Measurements from ENCODE around the gene NYAP2.

Gene NYAP2

DNA sequence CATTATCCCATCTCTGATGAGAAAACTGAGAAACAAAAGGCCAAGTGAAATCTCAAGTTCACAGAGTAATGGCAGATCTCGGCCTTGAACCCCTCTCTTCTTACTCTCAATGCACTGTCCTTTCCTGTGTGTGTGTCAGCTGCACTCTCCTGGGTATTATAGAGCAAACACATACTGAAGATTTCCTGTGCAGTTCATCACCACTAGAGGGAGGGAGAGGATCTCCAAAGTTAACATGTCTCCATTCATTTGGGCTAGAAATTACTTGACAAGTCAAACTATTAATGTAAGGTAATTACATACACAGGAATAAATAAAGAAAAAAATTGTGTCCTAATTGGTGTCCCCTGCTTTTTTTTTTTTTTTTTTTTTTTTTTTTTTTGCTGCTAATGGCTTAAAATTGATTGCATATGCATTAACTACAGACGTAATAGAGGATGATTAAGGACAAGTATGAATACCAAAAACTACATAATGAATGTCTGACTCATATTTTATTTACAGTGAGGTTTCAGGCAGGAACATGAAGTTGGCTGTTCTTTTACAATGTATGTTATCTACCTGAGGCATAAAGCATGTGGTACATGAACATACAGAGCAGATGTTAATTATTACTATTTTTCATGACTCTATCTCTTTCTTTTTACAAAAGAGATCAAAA, 269.2 kb downstream of the NYAP2 start:
- no peaks in the 10 kb centered on the region for H3K9me3 ChIP-seq (ENCODE audit: control insufficient read depth in 5 of 5, low read length in 5 of 5)
- H3K9ac ChIP-seq (ENCODE audit: low read length in 5 of 5), result no peak overlapping the region
- H3K27ac ChIP-seq (ENCODE audit: low read depth, low read length), result no peak overlapping the region
- H3K36me3 ChIP-seq (ENCODE audit: control insufficient read depth in 5 of 5, insufficient read depth in 5 of 5, low read length in 5 of 5), result no peaks in the 10 kb centered on the region
- no peak overlapping the region for H3K4me3 ChIP-seq (ENCODE audit: low read depth in 1 of 5, low read length in 5 of 5)
- no peaks in the 10 kb centered on the region for H3K4me1 ChIP-seq (ENCODE audit: control insufficient read depth in 5 of 5, insufficient read depth in 5 of 5, low read length in 5 of 5)
- H3K27me3 ChIP-seq (ENCODE audit: control insufficient read depth in 5 of 5, insufficient read depth in 4 of 5, low read length in 5 of 5), result no peaks in the 10 kb centered on the region

DNA sequence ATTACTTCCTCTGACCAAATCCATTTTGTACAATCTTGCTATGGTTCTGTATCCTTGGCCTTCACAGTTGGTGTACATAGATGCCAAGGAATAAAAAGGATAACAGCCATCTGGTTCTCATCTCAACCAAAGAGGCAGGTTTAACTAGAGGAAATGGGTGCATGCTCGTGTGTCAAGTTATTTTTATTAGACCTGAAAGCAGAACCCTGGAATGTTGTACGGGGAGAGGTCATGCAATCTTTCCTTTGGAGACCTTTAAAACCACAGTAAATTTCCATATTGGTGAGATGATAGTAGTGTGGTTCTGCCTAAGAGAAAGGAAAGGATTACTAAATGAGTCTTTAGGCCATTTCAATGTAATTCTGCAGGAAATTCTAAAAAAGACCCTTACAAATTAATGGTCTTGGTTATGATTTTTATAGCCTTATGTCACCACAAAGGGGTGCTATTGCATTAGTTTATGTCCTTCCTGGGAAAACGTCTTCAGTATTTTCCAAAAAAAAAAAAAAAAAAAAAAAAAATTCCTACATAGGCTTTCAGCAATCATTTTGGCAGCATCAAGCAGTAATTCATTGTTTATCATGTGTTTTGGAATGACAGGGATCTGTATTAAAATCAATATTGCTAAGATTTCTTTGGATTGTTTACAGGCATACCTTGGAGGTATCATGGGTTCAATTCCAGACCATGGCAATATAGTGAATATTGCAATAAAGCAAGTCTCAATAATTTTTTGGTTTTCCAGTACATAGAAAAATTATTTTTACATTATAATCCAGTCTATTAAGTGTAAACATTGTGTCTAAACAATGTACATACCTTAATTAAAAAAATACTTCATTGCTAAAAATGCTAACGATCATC, 270.8 kb downstream of the NYAP2 start:
- no peaks in the 10 kb centered on the region for H3K9me3 ChIP-seq (ENCODE audit: control insufficient read depth in 5 of 5, low read length in 5 of 5)
- no peak overlapping the region for H3K27ac ChIP-seq (ENCODE audit: low read depth, low read length)
- H3K9ac ChIP-seq (ENCODE audit: low read length in 5 of 5), result no peak overlapping the region
- no peaks in the 10 kb centered on the region for H3K27me3 ChIP-seq (ENCODE audit: control insufficient read depth in 5 of 5, insufficient read depth in 4 of 5, low read length in 5 of 5)
- H3K4me1 ChIP-seq (ENCODE audit: control insufficient read depth in 5 of 5, insufficient read depth in 5 of 5, low read length in 5 of 5), result no peaks in the 10 kb centered on the region
- H3K36me3 ChIP-seq (ENCODE audit: control insufficient read depth in 5 of 5, insufficient read depth in 5 of 5, low read length in 5 of 5), result no peaks in the 10 kb centered on the region
- H3K4me3 ChIP-seq (ENCODE audit: low read depth in 1 of 5, low read length in 5 of 5), result no peak overlapping the region

DNA sequence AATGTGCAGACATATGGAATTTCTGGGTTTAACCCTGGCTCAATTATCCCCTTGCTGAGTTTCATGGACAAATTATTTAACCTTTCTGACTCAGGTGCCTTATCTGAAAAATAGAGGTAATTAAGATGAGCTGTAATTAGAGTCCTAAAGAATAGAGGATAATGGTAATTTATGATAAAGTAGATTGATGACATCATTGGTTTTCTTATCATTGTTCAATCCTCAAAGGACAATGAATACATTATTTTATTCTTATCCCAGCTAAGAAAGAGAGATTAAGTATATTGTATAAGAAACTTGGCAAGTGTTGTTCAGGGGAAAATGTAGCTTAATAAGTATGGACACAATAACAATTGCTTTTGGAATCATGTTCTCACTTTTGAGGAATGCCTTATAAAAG, 279.3 kb downstream of the NYAP2 start:
- H3K27ac ChIP-seq (ENCODE audit: low read depth, low read length), result no peak overlapping the region
- no peak overlapping the region for H3K4me3 ChIP-seq (ENCODE audit: low read depth in 1 of 5, low read length in 5 of 5)
- no peaks in the 10 kb centered on the region for H3K27me3 ChIP-seq (ENCODE audit: control insufficient read depth in 5 of 5, insufficient read depth in 4 of 5, low read length in 5 of 5)
- H3K9ac ChIP-seq (ENCODE audit: low read length in 5 of 5), result no peak overlapping the region
- H3K36me3 ChIP-seq (ENCODE audit: control insufficient read depth in 5 of 5, insufficient read depth in 5 of 5, low read length in 5 of 5), result no peaks in the 10 kb centered on the region
- no peaks in the 10 kb centered on the region for H3K4me1 ChIP-seq (ENCODE audit: control insufficient read depth in 5 of 5, insufficient read depth in 5 of 5, low read length in 5 of 5)
- no peaks in the 10 kb centered on the region for H3K9me3 ChIP-seq (ENCODE audit: control insufficient read depth in 5 of 5, low read length in 5 of 5)

GRCh38 chr2:225683258-225683657, 283.7 kb downstream of the NYAP2 start:
- H3K36me3 ChIP-seq (ENCODE audit: control insufficient read depth in 5 of 5, insufficient read depth in 5 of 5, low read length in 5 of 5), result no peaks in the 10 kb centered on the region
- no peaks in the 10 kb centered on the region for H3K27me3 ChIP-seq (ENCODE audit: control insufficient read depth in 5 of 5, insufficient read depth in 4 of 5, low read length in 5 of 5)
- no peak overlapping the region for H3K27ac ChIP-seq (ENCODE audit: low read depth, low read length)
- no peaks in the 10 kb centered on the region for H3K4me1 ChIP-seq (ENCODE audit: control insufficient read depth in 5 of 5, insufficient read depth in 5 of 5, low read length in 5 of 5)
- H3K4me3 ChIP-seq (ENCODE audit: low read depth in 1 of 5, low read length in 5 of 5), result no peak overlapping the region
- no peak overlapping the region for H3K9ac ChIP-seq (ENCODE audit: low read length in 5 of 5)
- H3K9me3 ChIP-seq (ENCODE audit: control insufficient read depth in 5 of 5, low read length in 5 of 5), result no peaks in the 10 kb centered on the region

DNA sequence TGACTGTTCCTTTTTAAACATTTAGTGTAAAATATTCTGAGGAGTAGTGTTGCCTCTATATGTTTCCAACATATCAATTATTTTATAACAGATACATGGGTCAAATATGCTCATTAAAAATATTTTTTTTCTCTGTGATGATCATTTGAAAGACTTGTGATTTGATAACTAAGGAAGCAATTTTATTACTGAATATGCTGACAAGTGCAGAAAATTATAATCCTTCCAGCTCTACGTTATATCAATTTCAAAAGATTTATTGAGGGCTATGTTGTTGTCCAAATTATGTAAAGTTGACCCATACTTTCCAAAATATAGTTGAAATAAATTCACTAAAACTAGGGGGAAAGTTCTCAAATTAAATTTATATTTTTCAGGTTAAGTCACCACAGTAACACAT, 290.6 kb downstream of the NYAP2 start:
- H3K4me3 ChIP-seq (ENCODE audit: low read depth in 1 of 5, low read length in 5 of 5), result no peak overlapping the region
- H3K4me1 ChIP-seq (ENCODE audit: control insufficient read depth in 5 of 5, insufficient read depth in 5 of 5, low read length in 5 of 5), result no peaks in the 10 kb centered on the region
- no peaks in the 10 kb centered on the region for H3K36me3 ChIP-seq (ENCODE audit: control insufficient read depth in 5 of 5, insufficient read depth in 5 of 5, low read length in 5 of 5)
- no peak overlapping the region for H3K27ac ChIP-seq (ENCODE audit: low read depth, low read length)
- H3K9ac ChIP-seq (ENCODE audit: low read length in 5 of 5), result no peak overlapping the region
- no peaks in the 10 kb centered on the region for H3K27me3 ChIP-seq (ENCODE audit: control insufficient read depth in 5 of 5, insufficient read depth in 4 of 5, low read length in 5 of 5)
- no peaks in the 10 kb centered on the region for H3K9me3 ChIP-seq (ENCODE audit: control insufficient read depth in 5 of 5, low read length in 5 of 5)

- no peak overlapping the region for H3K27ac ChIP-seq (ENCODE audit: low read depth, low read length)
- H3K4me3 ChIP-seq (ENCODE audit: low read depth in 1 of 5, low read length in 5 of 5), result no peak overlapping the region
- H3K9ac ChIP-seq (ENCODE audit: low read length in 5 of 5), result no peak overlapping the region
- no peaks in the 10 kb centered on the region for H3K36me3 ChIP-seq (ENCODE audit: control insufficient read depth in 5 of 5, insufficient read depth in 5 of 5, low read length in 5 of 5)
- H3K27me3 ChIP-seq (ENCODE audit: control insufficient read depth in 5 of 5, insufficient read depth in 4 of 5, low read length in 5 of 5), result no peaks in the 10 kb centered on the region
- H3K4me1 ChIP-seq (ENCODE audit: control insufficient read depth in 5 of 5, insufficient read depth in 5 of 5, low read length in 5 of 5), result no peaks in the 10 kb centered on the region
- no peaks in the 10 kb centered on the region for H3K9me3 ChIP-seq (ENCODE audit: control insufficient read depth in 5 of 5, low read length in 5 of 5)
Measured at GRCh38 chr2:225691711-225692110, 292.2 kb downstream of the NYAP2 start.

- H3K4me1 ChIP-seq (ENCODE audit: control insufficient read depth in 5 of 5, insufficient read depth in 5 of 5, low read length in 5 of 5), result no peaks in the 10 kb centered on the region
- H3K9me3 ChIP-seq (ENCODE audit: control insufficient read depth in 5 of 5, low read length in 5 of 5), result no peaks in the 10 kb centered on the region
- no peak overlapping the region for H3K9ac ChIP-seq (ENCODE audit: low read length in 5 of 5)
- H3K36me3 ChIP-seq (ENCODE audit: control insufficient read depth in 5 of 5, insufficient read depth in 5 of 5, low read length in 5 of 5), result no peaks in the 10 kb centered on the region
- H3K27ac ChIP-seq (ENCODE audit: low read depth, low read length), result no peak overlapping the region
- H3K27me3 ChIP-seq (ENCODE audit: control insufficient read depth in 5 of 5, insufficient read depth in 4 of 5, low read length in 5 of 5), result no peaks in the 10 kb centered on the region
- H3K4me3 ChIP-seq (ENCODE audit: low read depth in 1 of 5, low read length in 5 of 5), result no peak overlapping the region
Measured at GRCh38 chr2:225693259-225693658, 293.7 kb downstream of the NYAP2 start.

DNA sequence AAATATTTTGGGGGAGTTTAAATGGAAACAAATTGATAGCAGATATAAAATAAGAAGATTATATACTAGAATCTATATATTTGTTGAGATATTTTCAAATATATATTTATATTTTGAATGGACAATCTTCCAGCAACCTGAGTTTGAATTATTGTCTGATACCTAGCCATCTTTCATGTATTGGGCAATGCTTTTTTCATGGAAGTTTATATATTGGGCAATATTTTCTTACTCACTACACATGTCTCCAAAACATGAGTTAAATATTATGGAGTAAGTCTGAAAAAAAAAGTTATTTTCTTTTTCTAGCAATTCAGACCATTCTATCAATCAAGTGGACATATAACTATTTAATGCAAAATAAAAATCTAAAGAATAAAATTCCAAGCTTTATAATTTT, 295.2 kb downstream of the NYAP2 start:
- no peak overlapping the region for H3K4me3 ChIP-seq (ENCODE audit: low read depth in 1 of 5, low read length in 5 of 5)
- H3K9ac ChIP-seq (ENCODE audit: low read length in 5 of 5), result no peak overlapping the region
- H3K4me1 ChIP-seq (ENCODE audit: control insufficient read depth in 5 of 5, insufficient read depth in 5 of 5, low read length in 5 of 5), result no peaks in the 10 kb centered on the region
- H3K36me3 ChIP-seq (ENCODE audit: control insufficient read depth in 5 of 5, insufficient read depth in 5 of 5, low read length in 5 of 5), result no peaks in the 10 kb centered on the region
- no peak overlapping the region for H3K27ac ChIP-seq (ENCODE audit: low read depth, low read length)
- H3K9me3 ChIP-seq (ENCODE audit: control insufficient read depth in 5 of 5, low read length in 5 of 5), result no peaks in the 10 kb centered on the region
- no peaks in the 10 kb centered on the region for H3K27me3 ChIP-seq (ENCODE audit: control insufficient read depth in 5 of 5, insufficient read depth in 4 of 5, low read length in 5 of 5)

- H3K27me3 ChIP-seq (ENCODE audit: control insufficient read depth in 5 of 5, insufficient read depth in 4 of 5, low read length in 5 of 5), result no peaks in the 10 kb centered on the region
- no peaks in the 10 kb centered on the region for H3K4me1 ChIP-seq (ENCODE audit: control insufficient read depth in 5 of 5, insufficient read depth in 5 of 5, low read length in 5 of 5)
- H3K9ac ChIP-seq (ENCODE audit: low read length in 5 of 5), result no peak overlapping the region
- no peak overlapping the region for H3K4me3 ChIP-seq (ENCODE audit: low read depth in 1 of 5, low read length in 5 of 5)
- H3K27ac ChIP-seq (ENCODE audit: low read depth, low read length), result no peak overlapping the region
- no peaks in the 10 kb centered on the region for H3K9me3 ChIP-seq (ENCODE audit: control insufficient read depth in 5 of 5, low read length in 5 of 5)
- no peaks in the 10 kb centered on the region for H3K36me3 ChIP-seq (ENCODE audit: control insufficient read depth in 5 of 5, insufficient read depth in 5 of 5, low read length in 5 of 5)
Measured at GRCh38 chr2:225697936-225698335, 298.4 kb downstream of the NYAP2 start.
